Measurements from ENCODE around the gene SLC4A3.

GRCh38 chr2:219661955-219662395 lies 34.5 kb downstream of the SLC4A3 start:
- no peak for TF ChIP-seq CTCF (conservative IDR thresholded peaks at IDR 0.05)
- TF ChIP-seq EZH2 (IDR thresholded peaks at IDR 0.05; ENCODE audit: low read depth), result no peak
